Neural progenitor cell (in vitro differentiated cells): ENCODE results near the gene GRIK2.

Experiments
- EZH2 ChIP-seq: fragments of 200-600 bp; sonication (generic); IDR thresholded peaks from 2 replicates; pipeline ENCODE4 v1.6.1; 2017; ENCODE audit warnings: antibody characterized with exemption, mild to moderate bottlenecking, moderate library complexity
- TF ChIP-seq, protein P1 (sequence below): fragments of 200-600 bp; sonication (generic); IDR thresholded peaks from 2 replicates; pipeline ENCODE4 v1.5.1; 2017; ENCODE audit warnings: antibody characterized with exemption, mild to moderate bottlenecking

DNA sequence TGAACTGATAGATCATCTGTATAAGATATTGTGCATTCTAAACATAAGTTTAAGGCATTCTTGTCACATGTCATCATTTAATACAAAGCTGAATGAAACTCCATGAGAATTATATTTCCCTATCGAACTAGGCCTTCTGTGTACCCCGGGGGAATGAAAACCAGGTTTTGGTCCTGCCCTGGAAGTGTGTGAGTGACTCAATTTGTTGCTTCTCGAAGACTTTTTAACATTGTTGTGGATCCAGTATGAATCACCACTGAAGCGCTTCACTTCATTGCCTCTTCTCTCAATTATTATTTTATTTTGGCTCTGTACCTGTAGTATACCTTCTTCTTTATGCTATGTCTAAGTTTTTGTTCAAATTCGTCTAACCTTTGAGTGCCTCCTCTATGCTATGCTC is 150.8 kb downstream of the GRIK2 start:
- TF ChIP-seq EZH2 = no peak
- TF ChIP-seq, protein P1, sequence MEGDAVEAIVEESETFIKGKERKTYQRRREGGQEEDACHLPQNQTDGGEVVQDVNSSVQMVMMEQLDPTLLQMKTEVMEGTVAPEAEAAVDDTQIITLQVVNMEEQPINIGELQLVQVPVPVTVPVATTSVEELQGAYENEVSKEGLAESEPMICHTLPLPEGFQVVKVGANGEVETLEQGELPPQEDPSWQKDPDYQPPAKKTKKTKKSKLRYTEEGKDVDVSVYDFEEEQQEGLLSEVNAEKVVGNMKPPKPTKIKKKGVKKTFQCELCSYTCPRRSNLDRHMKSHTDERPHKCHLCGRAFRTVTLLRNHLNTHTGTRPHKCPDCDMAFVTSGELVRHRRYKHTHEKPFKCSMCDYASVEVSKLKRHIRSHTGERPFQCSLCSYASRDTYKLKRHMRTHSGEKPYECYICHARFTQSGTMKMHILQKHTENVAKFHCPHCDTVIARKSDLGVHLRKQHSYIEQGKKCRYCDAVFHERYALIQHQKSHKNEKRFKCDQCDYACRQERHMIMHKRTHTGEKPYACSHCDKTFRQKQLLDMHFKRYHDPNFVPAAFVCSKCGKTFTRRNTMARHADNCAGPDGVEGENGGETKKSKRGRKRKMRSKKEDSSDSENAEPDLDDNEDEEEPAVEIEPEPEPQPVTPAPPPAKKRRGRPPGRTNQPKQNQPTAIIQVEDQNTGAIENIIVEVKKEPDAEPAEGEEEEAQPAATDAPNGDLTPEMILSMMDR = no peak
